HCT116 (cell line): Measurements from ENCODE around the gene RAB11A. TPM values are rescaled to one million over a fixed set of nuclear protein-coding genes. Genes with fewer than 3 reads are reported as not detected.

Experiments used
- ATAC-seq: fragments of 200-7000 bp; cut with Tn5 transposase; 2 replicates; pipeline ENCODE4 v1.9.1; 2020; ENCODE audit warnings: mild to moderate bottlenecking, moderate library complexity
- BruUV-seq: library from RNA; stranded (reverse); fragments of 400-500 nt; replicated peaks from 2 replicates; lab custom pipeline; 2021; lab: Mats Ljungman, UMichigan
- CTCF ChIA-PET: fragments of 300-600 bp; sonication (Branson Sonifier 250); formaldehyde crosslinking; loops from one replicate; lab custom pipeline; 2021; ENCODE audit warnings: antibody characterized with exemption; lab: Charles Lee
- POLR2A ChIA-PET: fragments of 300-600, 350-600 bp; sonication (Branson Sonifier 250); formaldehyde crosslinking; loops from one replicate; lab custom pipeline; 2021; ENCODE audit warnings: antibody characterized with exemption; lab: Charles Lee
- RAD21 ChIA-PET, 2 experiments: fragments of 300-600 bp; sonication (Branson Sonifier 250); formaldehyde crosslinking; loops; one replicate each; lab custom pipeline; 2023; ENCODE audit warnings: low total read pairs in 2 of 2; ENCODE audit not compliant: uncharacterized antibody in 2 of 2, unreplicated experiment in 2 of 2, low non-redundant PET in 1 of 2; lab: Charles Lee
- DNase-seq: peaks from one replicate; pipeline ENCODE4 v3.0.0-alpha.2; 2010; ENCODE audit warnings: low read depth, low spot score
- H2AFZ ChIP-seq: fragments of 200-600 bp; shearing (Covaris generic), sonication (generic); 2 replicates; pipeline ENCODE4 v1.6.1; 2017; ENCODE audit warnings: low read depth, mixed run types, mixed read lengths, antibody characterized with exemption, low read length; ENCODE audit not compliant: poor library complexity, severe bottlenecking
- H3K27ac ChIP-seq: 2 replicates; pipeline ENCODE4 v1.5.1; 2012; ENCODE audit warnings: low read depth, low read length
- H3K27me3 ChIP-seq: fragments of 200-600 bp; sonication (generic); 2 replicates; pipeline ENCODE4 v1.6.1; 2016; ENCODE audit warnings: mixed run types, low read length, mixed read lengths; ENCODE audit not compliant: insufficient read depth
- H3K36me3 ChIP-seq, 2 experiments: fragments of 200-500 bp in 1 of 2; fragments of 200-600 bp in 1 of 2; sonication (Bioruptor generic) in 1 of 2; sonication (generic) in 1 of 2; 2 replicates each; pipeline versions ENCODE4 v1.5.1 to v1.6.1; 2014 to 2016; ENCODE audit warnings: low read length in 2 of 2, inconsistent platforms in 1 of 2, mixed read lengths in 1 of 2, mixed run types in 1 of 2; ENCODE audit not compliant: insufficient read depth in 2 of 2, control insufficient read depth in 1 of 2
- H3K4me1 ChIP-seq, 2 experiments: fragments of 200-600 bp in 1 of 2; sonication (generic) in 1 of 2; 2 replicates each; pipeline versions ENCODE4 v1.5.1 to v1.6.1; 2012 to 2017; ENCODE audit warnings: low read length in 2 of 2, inconsistent platforms in 1 of 2, mild to moderate bottlenecking in 1 of 2, mixed read lengths in 1 of 2, mixed run types in 1 of 2, moderate library complexity in 1 of 2; ENCODE audit not compliant: insufficient read depth in 2 of 2, control insufficient read depth in 1 of 2
- H3K4me2 ChIP-seq: fragments of 200-600 bp; sonication (generic); 2 replicates; pipeline ENCODE4 v1.6.1; 2017; ENCODE audit warnings: mixed run types, low read length, mixed read lengths
- H3K4me3 ChIP-seq, 2 experiments: fragments of 200-600 bp in 1 of 2; sonication (generic) in 1 of 2; replicated peaks in 1 of 2; 2 replicates each; pipeline ENCODE4 v1.5.1; 2011 to 2016; ENCODE audit warnings: low read length in 2 of 2, control low read depth in 1 of 2, low read depth in 1 of 2, mild to moderate bottlenecking in 1 of 2, mixed read lengths in 1 of 2, mixed run types in 1 of 2
- H3K79me2 ChIP-seq: fragments of 200-600 bp; sonication (generic); 2 replicates; pipeline ENCODE4 v1.6.1; 2017; ENCODE audit warnings: mild to moderate bottlenecking, mixed run types, low read length, moderate library complexity, mixed read lengths; ENCODE audit not compliant: insufficient read depth
- H3K9ac ChIP-seq: fragments of 200-600 bp; sonication (generic); 2 replicates; pipeline ENCODE4 v1.6.1; 2016; ENCODE audit warnings: low read length, mixed read lengths
- H3K9me2 ChIP-seq: fragments of 200-600 bp; sonication (generic), shearing (Covaris generic); 2 replicates; pipeline ENCODE4 v1.6.1; 2017; ENCODE audit warnings: mixed run types, mild to moderate bottlenecking, moderate library complexity; ENCODE audit not compliant: insufficient read depth
- H3K9me3 ChIP-seq, 2 experiments: fragments of 200-500 bp in 1 of 2; fragments of 200-600 bp in 1 of 2; sonication (Bioruptor generic) in 1 of 2; sonication (generic) in 1 of 2; 2 replicates each; pipeline ENCODE4 v1.6.1; 2014 to 2017; ENCODE audit warnings: low read length in 2 of 2, mixed read lengths in 2 of 2, inconsistent platforms in 1 of 2, low read depth in 1 of 2, mild to moderate bottlenecking in 1 of 2, mixed run types in 1 of 2, moderate library complexity in 1 of 2; ENCODE audit not compliant: control insufficient read depth in 1 of 2, insufficient read depth in 1 of 2
- H4K20me1 ChIP-seq: fragments of 200-600 bp; sonication (generic), shearing (Covaris generic); 2 replicates; pipeline ENCODE4 v1.6.1; 2017; ENCODE audit warnings: mixed run types, mild to moderate bottlenecking, moderate library complexity; ENCODE audit not compliant: insufficient read depth
- CEBPB ChIP-seq: IDR thresholded peaks from 2 replicates; pipeline ENCODE4 v1.6.1; 2012; ENCODE audit warnings: low read depth
- ELF1 ChIP-seq: IDR thresholded peaks from 2 replicates; pipeline ENCODE4 v1.6.1; 2012; ENCODE audit warnings: low read depth, borderline replicate concordance
- EZH2 ChIP-seq: fragments of 200-600 bp; sonication (generic); IDR thresholded peaks from 2 replicates; pipeline ENCODE4 v1.6.1; 2017; ENCODE audit warnings: antibody characterized with exemption, mixed run types
- EZH2phosphoT487 ChIP-seq: fragments of 200-600 bp; IDR thresholded peaks from 2 replicates; pipeline ENCODE4 v1.6.1; 2018; ENCODE audit warnings: antibody characterized with exemption, borderline replicate concordance
- FOSL1 ChIP-seq: IDR thresholded peaks from 2 replicates; pipeline ENCODE4 v1.6.1; 2012; ENCODE audit warnings: low read depth
- POLR2A ChIP-seq: IDR thresholded peaks from 2 replicates; pipeline ENCODE4 v1.7.0; 2011; ENCODE audit warnings: borderline replicate concordance; ENCODE audit not compliant: insufficient read depth, insufficient read length; ENCODE audit errors: extremely low read depth
- RAD21 ChIP-seq: IDR thresholded peaks from 2 replicates; pipeline ENCODE4 v1.6.1; 2012; ENCODE audit warnings: low read depth, mild to moderate bottlenecking
- SRF ChIP-seq: IDR thresholded peaks from 2 replicates; pipeline ENCODE4 v1.6.1; 2012; ENCODE audit warnings: low read depth
- TCF7L2 ChIP-seq: IDR thresholded peaks from 2 replicates; pipeline ENCODE4 v1.7.0; 2011; ENCODE audit warnings: borderline replicate concordance, inconsistent platforms; ENCODE audit not compliant: insufficient read depth, insufficient read length; ENCODE audit errors: extremely low read depth
- YY1 ChIP-seq: IDR thresholded peaks from 2 replicates; pipeline ENCODE4 v1.6.1; 2011; ENCODE audit warnings: low read length, low read depth, moderate library complexity, mild to moderate bottlenecking; ENCODE audit not compliant: insufficient replicate concordance; ENCODE audit errors: extremely low read depth
- ZNF274 ChIP-seq: fragments of 200-500 bp; sonication (Bioruptor generic); IDR thresholded peaks from 2 replicates; pipeline ENCODE4 v1.6.1; 2014; ENCODE audit warnings: mild to moderate bottlenecking, low read depth, low read length, inconsistent platforms
- intact Hi-C: fragments of 100-400 bp; cut with micrococcal nuclease; formaldehyde crosslinking; loops from 2 replicates; pipeline ENCODE4 v1.10.0; 2022
- total RNA-seq: library from RNA; stranded (reverse); gene quantifications from one replicate; pipeline ENCODE4 v1.2.1, GENCODE V29; 2021; ENCODE audit not compliant: unreplicated experiment
- TF ChIP-seq, protein P1 (sequence below): IDR thresholded peaks from 2 replicates; pipeline ENCODE4 v1.6.1; 2012
- TF ChIP-seq, protein P2 (sequence below), 3 experiments: fragments of 200-600 bp in 1 of 3; sonication (generic) in 1 of 3; IDR thresholded peaks in 2 of 3; conservative IDR thresholded peaks in 1 of 3; 2 replicates each; pipeline ENCODE4 v1.5.1; 2012 to 2017; ENCODE audit warnings: low read depth in 2 of 3, low read length in 2 of 3, antibody characterized with exemption in 1 of 3, borderline replicate concordance in 1 of 3, control low read depth in 1 of 3, mild to moderate bottlenecking in 1 of 3, mixed read lengths in 1 of 3, mixed run types in 1 of 3, moderate library complexity in 1 of 3; ENCODE audit not compliant: insufficient read depth in 1 of 3
- TF ChIP-seq, protein P3 (sequence below): IDR thresholded peaks from 2 replicates; pipeline ENCODE4 v1.6.1; 2011; ENCODE audit warnings: mild to moderate bottlenecking, low read length, moderate library complexity; ENCODE audit not compliant: insufficient replicate concordance; ENCODE audit errors: extremely low read depth

The RAB11A gene
- total RNA-seq, 1 experiment from 2014 or later, result 234 TPM

DNA sequence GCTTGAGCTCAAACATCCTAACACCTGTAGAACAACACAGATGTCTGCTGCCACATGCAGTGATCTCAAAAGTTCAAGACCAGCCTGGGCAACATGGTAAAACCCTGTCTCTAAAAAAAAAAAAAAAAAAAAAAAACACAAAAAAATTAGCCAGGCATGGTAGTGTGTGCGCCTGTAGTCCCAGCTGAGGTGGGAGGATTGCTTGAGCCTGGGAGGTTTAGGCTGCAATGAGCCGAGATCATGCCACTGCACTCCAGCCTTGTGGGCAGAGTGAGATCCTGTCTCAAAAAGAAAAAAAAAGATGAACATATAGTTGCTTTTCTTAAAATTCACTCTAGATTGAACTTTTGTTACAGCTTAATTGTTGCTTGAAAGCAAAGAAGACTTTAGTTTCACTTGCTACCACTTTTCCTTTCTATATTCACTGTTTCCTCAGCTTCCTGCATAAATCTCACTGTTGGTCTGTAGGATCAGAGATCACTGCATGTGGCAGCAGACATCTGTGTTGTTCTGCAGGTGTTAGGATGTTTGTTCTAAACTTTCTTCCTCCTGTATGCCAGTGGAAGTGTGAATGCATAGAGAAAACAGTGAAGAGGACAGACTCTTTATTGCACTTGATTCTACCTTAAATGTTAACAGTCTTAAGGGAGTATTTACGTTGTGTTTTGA lies 12.6 kb downstream of the RAB11A start:
- Histone ChIP-seq H3K27ac (no peak overlapping the region), H3K4me2 (no peak overlapping the region), H3K4me1 (no peaks in the 10 kb centered on the region), H3K9me2 (no peaks in the 10 kb centered on the region), H3K4me3 (no peak overlapping the region), H3K27me3 (no peaks in the 10 kb centered on the region), H3K9me3 (no peaks in the 10 kb centered on the region), H3K79me2 (peaks cover 36% of the 10 kb centered on the region), H3K36me3 (peaks cover 46 to 50% of the 10 kb centered on the region in 2 experiments), H2AFZ (no peak overlapping the region), H4K20me1 (peaks cover 8% of the 10 kb centered on the region; the same call in 1 of the 2 replicates), H3K9ac (no peak overlapping the region)
- POLR2A ChIA-PET, result no interaction called here
- no peak for DNase-seq
- no peak for ATAC-seq
- TF ChIP-seq, protein P1, sequence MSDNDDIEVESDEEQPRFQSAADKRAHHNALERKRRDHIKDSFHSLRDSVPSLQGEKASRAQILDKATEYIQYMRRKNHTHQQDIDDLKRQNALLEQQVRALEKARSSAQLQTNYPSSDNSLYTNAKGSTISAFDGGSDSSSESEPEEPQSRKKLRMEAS, result no peak
- TF ChIP-seq FOSL1 (no peak), YY1 (no peak), EZH2phosphoT487 (no peak)
- TF ChIP-seq, protein P2, sequence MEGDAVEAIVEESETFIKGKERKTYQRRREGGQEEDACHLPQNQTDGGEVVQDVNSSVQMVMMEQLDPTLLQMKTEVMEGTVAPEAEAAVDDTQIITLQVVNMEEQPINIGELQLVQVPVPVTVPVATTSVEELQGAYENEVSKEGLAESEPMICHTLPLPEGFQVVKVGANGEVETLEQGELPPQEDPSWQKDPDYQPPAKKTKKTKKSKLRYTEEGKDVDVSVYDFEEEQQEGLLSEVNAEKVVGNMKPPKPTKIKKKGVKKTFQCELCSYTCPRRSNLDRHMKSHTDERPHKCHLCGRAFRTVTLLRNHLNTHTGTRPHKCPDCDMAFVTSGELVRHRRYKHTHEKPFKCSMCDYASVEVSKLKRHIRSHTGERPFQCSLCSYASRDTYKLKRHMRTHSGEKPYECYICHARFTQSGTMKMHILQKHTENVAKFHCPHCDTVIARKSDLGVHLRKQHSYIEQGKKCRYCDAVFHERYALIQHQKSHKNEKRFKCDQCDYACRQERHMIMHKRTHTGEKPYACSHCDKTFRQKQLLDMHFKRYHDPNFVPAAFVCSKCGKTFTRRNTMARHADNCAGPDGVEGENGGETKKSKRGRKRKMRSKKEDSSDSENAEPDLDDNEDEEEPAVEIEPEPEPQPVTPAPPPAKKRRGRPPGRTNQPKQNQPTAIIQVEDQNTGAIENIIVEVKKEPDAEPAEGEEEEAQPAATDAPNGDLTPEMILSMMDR (IDR thresholded peaks at IDR 0.05 in 2 of 3, conservative IDR thresholded peaks at IDR 0.05 in 1 of 3; ENCODE audit: borderline replicate concordance in 1 of 3, insufficient read depth in 1 of 3, low read depth in 2 of 3, low read length in 2 of 3), result no peak
- no TSS peak for BruUV-seq
- CTCF ChIA-PET, result interaction anchor here (0.9 to 1.4 kb wide), 3 partner anchors 11 to 25 kb away, joined by 3 read pairs; no protein-coding TSS in a partner anchor
- intact Hi-C loops, result no loop called here
- RAD21 ChIA-PET, result no interaction called here

DNA sequence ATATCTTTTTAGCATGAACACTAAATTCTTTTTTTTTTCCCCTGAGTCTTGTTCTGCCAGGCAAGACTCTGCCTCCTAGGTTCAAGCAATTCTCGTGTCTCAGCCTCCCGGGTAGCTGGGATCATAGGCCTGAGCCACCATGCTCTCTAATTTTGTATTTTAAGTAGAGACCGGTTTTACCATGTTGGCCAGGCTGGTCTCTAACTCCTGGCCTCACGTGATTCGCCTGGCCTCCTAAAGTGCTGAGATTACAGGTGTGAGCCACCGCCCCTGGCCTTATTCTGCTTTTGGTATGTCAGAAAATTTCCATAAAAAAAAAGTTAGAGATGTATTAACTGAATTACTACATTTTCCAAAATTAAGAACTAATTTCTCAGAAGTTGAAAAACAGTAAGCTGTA lies 14.3 kb downstream of the RAB11A start:
- Histone ChIP-seq H3K79me2 (peaks cover 29% of the 10 kb centered on the region), H3K9me3 (no peaks in the 10 kb centered on the region), H3K4me3 (no peak overlapping the region)
- TF ChIP-seq SRF (no peak), ELF1 (no peak), RAD21 (no peak), POLR2A (no peak), EZH2 (no peak), YY1 (no peak), ZNF274 (no peak), TCF7L2 (no peak), CEBPB (no peak)
- TF ChIP-seq, protein P3, sequence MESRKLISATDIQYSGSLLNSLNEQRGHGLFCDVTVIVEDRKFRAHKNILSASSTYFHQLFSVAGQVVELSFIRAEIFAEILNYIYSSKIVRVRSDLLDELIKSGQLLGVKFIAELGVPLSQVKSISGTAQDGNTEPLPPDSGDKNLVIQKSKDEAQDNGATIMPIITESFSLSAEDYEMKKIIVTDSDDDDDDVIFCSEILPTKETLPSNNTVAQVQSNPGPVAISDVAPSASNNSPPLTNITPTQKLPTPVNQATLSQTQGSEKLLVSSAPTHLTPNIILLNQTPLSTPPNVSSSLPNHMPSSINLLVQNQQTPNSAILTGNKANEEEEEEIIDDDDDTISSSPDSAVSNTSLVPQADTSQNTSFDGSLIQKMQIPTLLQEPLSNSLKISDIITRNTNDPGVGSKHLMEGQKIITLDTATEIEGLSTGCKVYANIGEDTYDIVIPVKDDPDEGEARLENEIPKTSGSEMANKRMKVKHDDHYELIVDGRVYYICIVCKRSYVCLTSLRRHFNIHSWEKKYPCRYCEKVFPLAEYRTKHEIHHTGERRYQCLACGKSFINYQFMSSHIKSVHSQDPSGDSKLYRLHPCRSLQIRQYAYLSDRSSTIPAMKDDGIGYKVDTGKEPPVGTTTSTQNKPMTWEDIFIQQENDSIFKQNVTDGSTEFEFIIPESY, result no peak
- TF ChIP-seq, all 23 proteins: peak for 0
- ChIA-PET CTCF (no interaction called here), POLR2A (no interaction called here), RAD21 (no interaction called here)
- DNase-seq (no peak), ATAC-seq (no peak)
- intact Hi-C loops, result no loop called here
- H2AFZ ChIP-seq, result no peak overlapping the region
- H3K27me3 ChIP-seq, result no peaks in the 10 kb centered on the region
- peaks cover 8% of the 10 kb centered on the region; the same call in 1 of the 2 replicates for H4K20me1 ChIP-seq
- H3K4me2 ChIP-seq, result no peak overlapping the region
- H3K9me2 ChIP-seq, result no peaks in the 10 kb centered on the region
- H3K27ac ChIP-seq, result no peak overlapping the region
- BruUV-seq, result no TSS peak
- H3K4me1 ChIP-seq, result no peaks in the 10 kb centered on the region
- H3K36me3 ChIP-seq, result peaks cover 39 to 53% of the 10 kb centered on the region in 2 experiments; a peak in 3 of 4 replicates
- H3K9ac ChIP-seq, result no peak overlapping the region
